Ovary (tissue), 9 donors: ENCODE results near the gene RBM7. TPM values are rescaled to one million over a fixed set of nuclear protein-coding genes. Genes with fewer than 3 reads are reported as not detected.

Source experiments
- DNase-seq, 5 donors: peaks; one replicate each; pipeline ENCODE4 v3.0.0-alpha.2; 2019 to 2020
- H3K27ac ChIP-seq, 2 donors: fragments of 200-600 bp; one replicate each; pipeline versions ENCODE4 v1.5.1 to v1.8.0; 2019 to 2022
- H3K27me3 ChIP-seq: fragments of 200-600 bp; one replicate; pipeline ENCODE4 v1.8.0; 2022
- H3K36me3 ChIP-seq: fragments of 200-600 bp; sonication (generic); one replicate; pipeline ENCODE4 v1.5.1; 2019
- H3K4me1 ChIP-seq: one replicate; pipeline ENCODE4 v1.8.1; 2013; ENCODE audit warnings: mild to moderate bottlenecking, moderate library complexity; ENCODE audit not compliant: insufficient read depth
- H3K4me3 ChIP-seq: fragments of 200-600 bp; sonication (generic); one replicate; pipeline ENCODE4 v1.5.1; 2017
- H3K9me3 ChIP-seq, 2 donors: fragments of 200-600 bp in 1 of 2; sonication (generic) in 1 of 2; one replicate each; pipeline versions ENCODE4 v1.5.1 to v1.8.1; 2013 to 2019; ENCODE audit warnings: mild to moderate bottlenecking in 1 of 2, moderate library complexity in 1 of 2
- EP300 ChIP-seq: sonication (generic); formaldehyde crosslinking; IDR thresholded peaks from one replicate; pipeline ENCODE4 v1.6.1; 2017; ENCODE audit warnings: antibody characterized with exemption
- POLR2A ChIP-seq: fragments of 450-650 bp; IDR thresholded peaks from one replicate; pipeline ENCODE4 v1.6.1; 2017; ENCODE audit warnings: antibody characterized with exemption, mild to moderate bottlenecking, moderate library complexity
- WGBS, 3 donors: extraction: QIAGEN DNeasy Blood & Tissue Kit in 1 of 3; methylation state at CpG; one replicate each; pipeline versions ENCODE4 v1.1.5 to v1.1.7; 2013 to 2017; 5-methylcytosine and 5-hydroxymethylcytosine counted together
- intact Hi-C, 4 donors: fragments of 100-400 bp; cut with DNase I; formaldehyde crosslinking; loops; one replicate each; pipeline versions ENCODE4 v1.11.0 to v1.15.1; 2022 to 2023
- polyA plus RNA-seq, 2 donors: library from polyadenylated mRNA; stranded (reverse); fragments of 200-250 nt in 1 of 2; fragments of 350-450 nt in 1 of 2; fragmentation: Illumina TruSeq in 1 of 2; extraction: RNeasy Lipid Tissue Mini Kit (QIAGEN cat#74804) in 1 of 2; gene quantifications; one replicate each; pipeline ENCODE4 v1.2.3, GENCODE V29; 2013 to 2014
- total RNA-seq, 7 donors: library from RNA; depleted of rRNA in 2 of 7; stranded (reverse); fragments of >200 nt in 2 of 7; fragmentation: NEBNext Ultra II Directional in 3 of 7; extraction: Animal tissue kit (Norgen Biotek cat#: 25700) in 3 of 7; gene quantifications; one replicate each; pipeline versions ENCODE4 v1.1.0 to v1.2.4, GENCODE V29; 2016 to 2023
- TF ChIP-seq, protein P1 (sequence below), 3 donors: fragments of 450-650 bp in 2 of 3; fragments of 200-600 bp in 1 of 3; IDR thresholded peaks; one replicate each; pipeline versions ENCODE4 v1.5.1 to v1.8.0; 2016 to 2022; ENCODE audit warnings: antibody characterized with exemption in 3 of 3, mild to moderate bottlenecking in 1 of 3
- donor health status: DM: no; HTN: no; CAD: no; lungs with moderate emphysema.
- donor health status: DM: no; HTN: no; CAD: no.
- donor health status: Bipolar disorder and iron deficiency.
- donor health status: DM: yes; HTN: yes; CAD: no.
- donor health status: DM: no; HTN: no; CAD: no.
- donor health status: DM: yes; HTN: yes; CAD: no.

The RBM7 gene
- total and polyA plus RNA-seq, 9 donors, result 21.1 to 41.3 (median 28.3) TPM

DNA sequence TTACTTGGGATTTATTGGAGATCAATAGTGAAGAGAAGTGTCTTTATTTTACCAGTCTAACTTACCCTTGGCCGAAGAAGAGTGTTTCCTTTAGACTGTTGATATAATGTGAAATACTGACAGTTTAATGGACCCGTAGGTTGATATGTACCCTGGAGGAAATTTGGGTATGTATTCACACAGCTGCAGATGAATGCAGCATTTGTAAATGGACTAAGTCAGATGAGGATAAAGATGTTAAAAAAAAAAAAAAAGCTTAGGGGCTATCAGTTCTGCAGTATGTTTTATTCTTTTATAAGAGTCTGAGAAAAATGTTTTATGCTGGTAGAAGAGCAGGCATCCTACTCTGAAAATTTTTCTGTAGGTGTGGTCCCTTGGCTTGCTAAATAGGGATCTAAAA, 41.5 kb downstream of the RBM7 start:
- WGBS, 3 donors, result 55 to 66% (median 56%) methylated on average over 2 of the region's 2 CpGs
- no peak overlapping the region for H3K27ac ChIP-seq
- H3K9me3 ChIP-seq, result no peaks in the 10 kb centered on the region
- no peak overlapping the region for H3K4me3 ChIP-seq
- H3K4me1 ChIP-seq, result peaks cover 9% of the 10 kb centered on the region
- no peaks in the 10 kb centered on the region for H3K36me3 ChIP-seq
- TF ChIP-seq, protein P1, sequence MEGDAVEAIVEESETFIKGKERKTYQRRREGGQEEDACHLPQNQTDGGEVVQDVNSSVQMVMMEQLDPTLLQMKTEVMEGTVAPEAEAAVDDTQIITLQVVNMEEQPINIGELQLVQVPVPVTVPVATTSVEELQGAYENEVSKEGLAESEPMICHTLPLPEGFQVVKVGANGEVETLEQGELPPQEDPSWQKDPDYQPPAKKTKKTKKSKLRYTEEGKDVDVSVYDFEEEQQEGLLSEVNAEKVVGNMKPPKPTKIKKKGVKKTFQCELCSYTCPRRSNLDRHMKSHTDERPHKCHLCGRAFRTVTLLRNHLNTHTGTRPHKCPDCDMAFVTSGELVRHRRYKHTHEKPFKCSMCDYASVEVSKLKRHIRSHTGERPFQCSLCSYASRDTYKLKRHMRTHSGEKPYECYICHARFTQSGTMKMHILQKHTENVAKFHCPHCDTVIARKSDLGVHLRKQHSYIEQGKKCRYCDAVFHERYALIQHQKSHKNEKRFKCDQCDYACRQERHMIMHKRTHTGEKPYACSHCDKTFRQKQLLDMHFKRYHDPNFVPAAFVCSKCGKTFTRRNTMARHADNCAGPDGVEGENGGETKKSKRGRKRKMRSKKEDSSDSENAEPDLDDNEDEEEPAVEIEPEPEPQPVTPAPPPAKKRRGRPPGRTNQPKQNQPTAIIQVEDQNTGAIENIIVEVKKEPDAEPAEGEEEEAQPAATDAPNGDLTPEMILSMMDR (IDR thresholded peaks at IDR 0.05), result no peak
- TF ChIP-seq EP300 (no peak), POLR2A (no peak)
- no peaks in the 10 kb centered on the region for H3K27me3 ChIP-seq
- intact Hi-C loops, result loop anchor here in 1 of 4 donors (5.0 kb wide), 1 partner anchor 400 kb away; no protein-coding TSS in a partner anchor
- no peak for DNase-seq

DNA sequence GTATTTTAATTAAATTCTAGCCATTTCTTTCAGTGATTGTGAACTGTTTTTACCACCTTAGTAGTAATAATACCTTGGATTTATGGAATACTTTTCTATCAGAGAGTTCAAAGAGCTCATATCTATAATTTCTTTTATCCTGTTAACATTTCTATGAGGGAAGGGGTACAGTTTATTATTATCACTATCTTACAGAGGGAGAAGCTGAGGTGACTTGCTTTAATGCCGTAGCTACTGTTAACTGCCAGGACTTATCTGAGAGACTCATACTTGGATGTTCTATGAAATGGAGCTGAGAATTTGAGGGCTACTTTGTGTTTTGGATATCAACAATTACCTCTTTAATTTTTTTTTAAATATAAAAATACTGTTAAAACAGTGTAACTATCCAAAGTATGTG, 42.1 kb downstream of the RBM7 start:
- DNase-seq, result no peak
- intact Hi-C loops, result loop anchor here in 1 of 4 donors (5.0 kb wide), 1 partner anchor 400 kb away; no protein-coding TSS in a partner anchor
- H3K9me3 ChIP-seq, result no peaks in the 10 kb centered on the region
- H3K36me3 ChIP-seq, result no peaks in the 10 kb centered on the region
- peaks cover 9% of the 10 kb centered on the region for H3K4me1 ChIP-seq
- no peaks in the 10 kb centered on the region for H3K27me3 ChIP-seq
- no peak for TF ChIP-seq POLR2A
- TF ChIP-seq, protein P1 (IDR thresholded peaks at IDR 0.05), result no peak
- TF ChIP-seq EP300, result no peak
- no peak overlapping the region for H3K27ac ChIP-seq
- H3K4me3 ChIP-seq, result no peak overlapping the region
- WGBS, 3 donors, result 58 to 81% (median 77%) methylated on average over 1 of the region's 1 CpG

- Histone ChIP-seq H3K36me3 (no peaks in the 10 kb centered on the region), H3K27ac (no peak overlapping the region), H3K4me1 (peaks cover 1% of the 10 kb centered on the region), H3K4me3 (no peak overlapping the region), H3K27me3 (no peaks in the 10 kb centered on the region), H3K9me3 (no peaks in the 10 kb centered on the region)
- no peak for DNase-seq
- TF ChIP-seq EP300, result no peak
- TF ChIP-seq, protein P1 (IDR thresholded peaks at IDR 0.05), result no peak
- TF ChIP-seq POLR2A, result no peak
- intact Hi-C loops, result no loop called here
- 46 to 61% (median 47%) methylated on average over 2 of the region's 2 CpGs for WGBS, 3 donors
Measured at GRCh38 chr11:114447444-114447843, 47.0 kb downstream of the RBM7 start.

- intact Hi-C loops, result no loop called here
- Histone ChIP-seq H3K9me3 (no peaks in the 10 kb centered on the region), H3K27ac (no peak overlapping the region), H3K4me3 (no peak overlapping the region), H3K27me3 (no peaks in the 10 kb centered on the region), H3K4me1 (peaks cover 3% of the 10 kb centered on the region), H3K36me3 (no peaks in the 10 kb centered on the region)
- 5 to 20% (median 11%) methylated on average over 3 of the region's 3 CpGs for WGBS, 3 donors
- DNase-seq, result no peak
- TF ChIP-seq EP300 (no peak), POLR2A (no peak)
- TF ChIP-seq, protein P1 (IDR thresholded peaks at IDR 0.05), result no peak
Measured at GRCh38 chr11:114447892-114448291, 47.4 kb downstream of the RBM7 start.
